ENCODE results near the gene OR9Q1.
"Not testable (repeated sequence)": the region's sequence is repeated elsewhere in the genome, so short reads cannot be mapped to it uniquely, and the experiment has no call there.

- TF ChIP-seq CTCF (conservative IDR thresholded peaks at IDR 0.05; ENCODE audit: low read depth, low read length); EZH2phosphoT487 (IDR thresholded peaks at IDR 0.05; ENCODE audit: borderline replicate concordance, low read length); EZH2 (IDR thresholded peaks at IDR 0.05; ENCODE audit: low read length, unreplicated experiment): not testable (repeated sequence)
Observed at GRCh38 chr11:58212420-58212819, 188.7 kb downstream of the OR9Q1 start, which contains the start of gene OR1S1.
